ENCODE data around the gene SPEF1. TPM values are rescaled to one million over a fixed set of nuclear protein-coding genes. Genes with fewer than 3 reads are reported as not detected.

The SPEF1 gene
- total RNA-seq, 1 experiment from 2014 or later = not detected

DNA sequence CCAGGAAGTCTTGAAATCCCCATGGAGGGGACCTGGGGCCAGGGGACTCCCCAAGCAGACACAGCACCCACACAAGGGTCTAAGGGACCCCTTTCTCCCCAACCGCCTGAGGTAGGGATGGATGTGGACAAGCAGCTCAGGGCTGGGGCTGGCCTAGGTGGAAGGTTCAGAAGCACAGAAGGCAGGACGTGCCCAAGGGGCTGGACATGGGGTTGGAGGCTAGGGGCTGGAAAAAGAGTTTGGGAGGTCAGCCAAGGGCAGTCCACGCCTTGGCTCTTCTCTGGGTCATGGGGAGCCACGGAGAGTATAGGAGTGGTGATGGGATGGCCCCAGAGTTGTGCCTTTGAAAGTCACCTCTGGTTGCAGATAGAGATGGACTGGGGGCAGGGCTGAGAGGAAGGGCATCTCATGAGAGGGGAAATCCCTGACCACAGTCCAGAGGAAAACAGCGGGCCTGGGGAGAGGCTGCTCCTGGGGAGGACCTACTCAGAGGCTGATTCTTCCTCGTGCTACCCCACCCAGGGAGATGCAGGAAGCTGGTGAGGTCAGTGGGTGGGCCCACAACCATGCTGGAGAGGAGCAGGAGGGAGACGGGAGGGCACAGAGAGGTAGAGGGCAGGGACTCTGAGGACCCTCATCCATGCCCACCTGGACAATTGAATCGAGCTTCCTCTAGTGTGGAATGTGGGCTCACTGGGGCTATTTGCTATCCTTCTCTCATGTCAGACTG, 51.3 kb downstream of the SPEF1 start:
- no peak for DNase-seq (ENCODE audit: low spot score)

GRCh38 chr20:3729378-3729777, 51.9 kb downstream of the SPEF1 start:
- no peak for DNase-seq (ENCODE audit: low spot score)

DNA sequence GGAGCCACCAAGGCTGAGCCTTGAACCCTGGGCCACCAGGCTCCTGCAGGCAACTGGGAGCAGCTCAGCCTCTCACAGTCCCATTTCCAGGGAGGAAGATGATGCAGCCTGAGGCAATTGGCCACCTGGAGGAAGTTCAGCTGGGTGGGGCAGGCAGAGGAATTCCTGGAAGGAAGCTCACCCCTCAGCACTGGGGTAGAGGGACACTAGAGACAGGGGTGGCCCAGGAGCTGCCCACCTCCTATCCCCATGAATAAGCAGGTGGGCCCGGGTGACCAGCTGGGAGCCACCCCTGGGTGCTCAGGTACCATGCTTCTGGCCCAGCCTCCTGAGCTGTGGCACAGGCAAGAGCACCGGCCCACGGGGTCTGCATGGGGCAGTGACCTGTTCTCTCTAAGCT, 52.4 kb downstream of the SPEF1 start:
- no peak for DNase-seq (ENCODE audit: low spot score)

GRCh38 chr20:3728354-3728753, 52.9 kb downstream of the SPEF1 start:
- DNase-seq (ENCODE audit: low spot score) = no peak

Other genes starting within 250 kb of the SPEF1 start
- not detected in 2 replicates for gene GFRA4, start 118.0 kb downstream of the SPEF1 start, total RNA-seq (2014; rRNA removed; shearing (Covaris generic))
- not detected in 2 replicates for gene ADAM33, start 99.4 kb downstream of the SPEF1 start, total RNA-seq (2014; rRNA removed; shearing (Covaris generic))
- 0.02 TPM in 1 of 2 replicates, not detected in the other for gene SIGLEC1, start 68.8 kb downstream of the SPEF1 start, total RNA-seq (2014; rRNA removed; shearing (Covaris generic))
- 0.12 TPM in 1 of 2 replicates, not detected in the other for gene HSPA12B, start 48.8 kb downstream of the SPEF1 start, total RNA-seq (2014; rRNA removed; shearing (Covaris generic))
- gene ADISSP, start 13.7 kb downstream of the SPEF1 start, total RNA-seq (2014; rRNA removed; shearing (Covaris generic)) = 38.3 and 38.9 TPM in 2 replicates
- 24.3 and 45.5 TPM in 2 replicates for gene CENPB, start 5.3 kb upstream of the SPEF1 start, total RNA-seq (2014; rRNA removed; shearing (Covaris generic))
- 35.7 and 39.6 TPM in 2 replicates for gene CDC25B, start 14.9 kb upstream of the SPEF1 start, total RNA-seq (2014; rRNA removed; shearing (Covaris generic))
- 16.7 and 16.9 TPM in 2 replicates for gene AP5S1, start 39.1 kb upstream of the SPEF1 start, total RNA-seq (2014; rRNA removed; shearing (Covaris generic))
- gene MAVS, start 65.4 kb upstream of the SPEF1 start, total RNA-seq (2014; rRNA removed; shearing (Covaris generic)) = 9.6 and 10.0 TPM in 2 replicates
- gene PANK2, start 107.9 kb upstream of the SPEF1 start, total RNA-seq (2014; rRNA removed; shearing (Covaris generic)) = 37.4 and 40.8 TPM in 2 replicates
- gene RNF24, start 234.1 kb upstream of the SPEF1 start, total RNA-seq (2014; rRNA removed; shearing (Covaris generic)) = 11.6 and 15.7 TPM in 2 replicates